ENCODE measurements around the gene PREX1. TPM values are rescaled to one million over a fixed set of nuclear protein-coding genes. Genes with fewer than 3 reads are reported as not detected.

The PREX1 gene
- total RNA-seq, 1 donor from 2014 or later, result 68.2 TPM

DNA sequence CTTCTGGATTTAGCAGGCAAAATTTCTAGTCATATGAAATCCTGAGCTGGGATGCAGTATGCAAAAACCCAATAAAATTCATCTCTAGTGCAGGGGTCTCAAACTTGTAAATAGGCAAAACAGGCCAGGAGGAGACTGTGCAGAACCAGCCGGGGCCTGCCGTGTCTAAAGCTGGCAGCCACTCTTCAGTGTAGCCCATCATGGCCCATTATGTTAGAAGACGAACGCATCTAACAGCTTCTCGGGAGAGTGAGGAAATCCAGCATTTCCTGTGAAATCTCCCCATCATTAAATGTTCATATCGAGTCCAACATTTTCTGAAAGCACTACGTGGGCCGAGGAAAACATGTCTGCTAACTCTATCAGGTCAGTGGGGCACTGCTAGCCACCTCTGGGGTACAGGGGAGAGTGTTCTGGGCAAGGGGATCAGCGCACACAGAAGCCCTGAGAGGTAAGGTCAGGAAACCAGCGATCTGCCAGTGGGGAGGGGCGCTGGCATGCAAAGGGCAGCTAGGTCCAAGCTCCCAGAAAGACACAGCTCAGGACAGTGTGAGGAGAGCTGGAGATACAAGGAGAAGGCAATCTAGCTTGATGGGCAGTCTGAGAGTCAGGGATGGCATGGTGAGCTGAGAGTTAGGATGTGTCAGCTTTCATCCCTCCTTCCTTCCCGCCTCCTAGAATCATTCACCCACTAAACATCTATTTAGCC is 144.2 kb downstream of the PREX1 start:
- Mint-ChIP-seq H3K4me3 (no peak overlapping the region), H3K27ac (peak overlapping the region; percentile 14), H3K36me3 (ENCODE audit: low read depth) (peaks cover 35% of the 10 kb centered on the region), H3K27me3 (ENCODE audit: insufficient read depth) (no peaks in the 10 kb centered on the region), H3K9me3 (no peaks in the 10 kb centered on the region), H3K4me1 (ENCODE audit: low read depth) (peaks cover 26% of the 10 kb centered on the region)
- intact Hi-C loops (cut with micrococcal nuclease), result no loop called here
- no peak for DNase-seq (ENCODE audit: low spot score)

DNA sequence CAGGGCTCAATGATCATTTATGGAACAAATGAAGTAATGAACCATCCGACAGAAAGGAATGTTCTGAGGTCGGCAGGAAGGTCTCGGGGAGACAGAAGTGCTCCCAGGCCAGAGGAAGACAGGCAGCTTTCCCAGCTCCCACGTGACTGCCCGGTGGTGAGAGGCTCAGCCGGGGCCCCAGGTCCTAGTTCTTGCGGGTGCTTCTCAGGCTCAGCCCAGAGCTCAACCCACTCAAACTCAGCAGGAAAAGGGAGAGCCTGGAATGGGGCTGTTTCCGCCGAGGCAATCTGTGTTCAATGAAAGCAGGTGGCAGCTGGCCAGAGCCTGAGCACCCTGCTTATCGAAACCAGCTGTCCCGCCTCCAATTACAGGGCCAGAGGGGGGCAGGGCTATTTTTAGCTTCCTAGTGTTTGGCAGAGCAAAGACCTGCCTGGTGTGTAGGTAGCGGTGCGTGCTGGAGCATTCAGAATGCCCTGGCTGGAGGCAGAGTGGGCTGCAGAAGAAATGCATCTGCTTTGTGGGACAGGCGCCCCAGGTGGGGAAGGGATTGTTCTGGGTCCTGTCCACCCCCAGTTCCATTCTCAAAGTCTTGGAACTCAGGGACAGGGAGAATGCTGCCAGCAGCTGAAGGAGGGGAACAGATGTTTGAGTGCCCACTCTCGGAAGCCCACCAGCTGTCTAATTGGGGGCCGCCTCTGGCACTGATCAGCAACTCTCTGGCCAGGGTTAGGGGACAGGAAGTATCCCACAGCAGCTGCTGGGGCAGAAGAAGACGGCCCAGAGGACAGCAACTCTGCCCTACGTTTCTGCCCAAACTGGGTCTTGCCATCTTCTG is 145.1 kb downstream of the PREX1 start:
- no peak for DNase-seq (ENCODE audit: low spot score)
- intact Hi-C loops (cut with micrococcal nuclease), result no loop called here
- peaks cover 21% of the 10 kb centered on the region for H3K4me1 Mint-ChIP-seq (ENCODE audit: low read depth)
- no peaks in the 10 kb centered on the region for H3K9me3 Mint-ChIP-seq
- H3K4me3 Mint-ChIP-seq, result no peak overlapping the region
- H3K27ac Mint-ChIP-seq, result peak overlapping the region; percentile 61
- H3K36me3 Mint-ChIP-seq (ENCODE audit: low read depth), result peaks cover 32% of the 10 kb centered on the region
- no peaks in the 10 kb centered on the region for H3K27me3 Mint-ChIP-seq (ENCODE audit: insufficient read depth)

GRCh38 chr20:48681873-48682426 is 145.8 kb downstream of the PREX1 start:
- Mint-ChIP-seq H3K4me3 (no peak overlapping the region), H3K27me3 (ENCODE audit: insufficient read depth) (no peaks in the 10 kb centered on the region), H3K9me3 (no peaks in the 10 kb centered on the region), H3K4me1 (ENCODE audit: low read depth) (peaks cover 13% of the 10 kb centered on the region), H3K27ac (no peak overlapping the region), H3K36me3 (ENCODE audit: low read depth) (peaks cover 31% of the 10 kb centered on the region)
- intact Hi-C loops (cut with micrococcal nuclease), result no loop called here
- DNase-seq (ENCODE audit: low spot score), result no peak

DNA sequence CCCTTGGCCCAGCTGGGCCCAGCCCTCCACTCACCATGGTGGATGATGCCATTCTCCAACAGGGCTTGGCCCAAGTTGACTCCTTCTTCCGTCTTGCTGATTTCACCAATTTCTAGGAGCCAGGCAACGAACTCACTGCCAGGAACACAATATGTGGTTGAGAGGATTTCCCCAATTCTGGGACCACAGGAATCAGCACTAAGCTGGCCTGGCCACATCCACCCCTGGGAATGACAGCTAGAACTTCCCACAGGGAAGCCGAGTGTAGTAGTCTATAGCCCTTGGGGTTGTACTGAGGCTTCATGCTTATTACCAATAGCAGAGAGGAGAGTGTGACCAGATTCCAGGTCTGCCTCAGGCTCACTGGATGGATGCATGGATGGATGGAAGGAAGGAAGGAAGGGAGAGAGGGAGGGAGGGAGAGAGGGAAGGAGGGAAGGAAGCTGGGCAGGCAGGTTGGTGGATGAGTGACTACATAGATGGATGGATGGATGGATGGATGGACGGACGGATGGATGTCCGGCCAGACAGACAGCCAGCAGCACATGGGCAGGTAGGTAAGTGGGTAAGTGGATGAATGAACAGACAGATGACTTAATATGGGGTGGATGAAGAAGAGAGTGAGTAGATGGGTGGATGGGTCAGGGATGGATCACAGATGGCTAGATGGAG is 146.5 kb downstream of the PREX1 start:
- no peak for DNase-seq (ENCODE audit: low spot score)
- peaks cover 12% of the 10 kb centered on the region for H3K4me1 Mint-ChIP-seq (ENCODE audit: low read depth)
- no peak overlapping the region for H3K27ac Mint-ChIP-seq
- no peaks in the 10 kb centered on the region for H3K27me3 Mint-ChIP-seq (ENCODE audit: insufficient read depth)
- H3K9me3 Mint-ChIP-seq, result no peaks in the 10 kb centered on the region
- H3K36me3 Mint-ChIP-seq (ENCODE audit: low read depth), result peaks cover 30% of the 10 kb centered on the region
- intact Hi-C loops (cut with micrococcal nuclease), result no loop called here
- H3K4me3 Mint-ChIP-seq, result no peak overlapping the region

DNA sequence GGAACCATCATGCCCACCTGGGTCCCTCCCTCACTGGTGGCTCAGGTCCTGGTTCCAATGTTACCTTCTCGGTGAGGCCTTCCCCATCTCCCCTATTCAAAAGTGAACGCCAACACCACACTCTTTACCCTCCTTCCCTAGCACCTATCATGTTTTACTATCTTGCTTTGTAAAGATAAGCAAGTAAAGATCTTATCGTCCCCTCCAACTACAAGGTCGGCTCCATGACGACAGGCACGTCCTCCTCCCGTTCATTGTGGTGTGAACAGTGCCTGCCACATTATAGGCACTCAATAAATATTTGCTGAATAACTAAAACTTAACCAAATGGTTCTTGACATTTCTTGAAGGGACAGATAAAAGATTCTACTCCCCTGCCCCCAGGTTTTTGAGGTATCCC is 147.1 kb downstream of the PREX1 start:
- Mint-ChIP-seq H3K9me3 (no peaks in the 10 kb centered on the region), H3K36me3 (ENCODE audit: low read depth) (peaks cover 32% of the 10 kb centered on the region), H3K4me3 (no peak overlapping the region), H3K27ac (no peak overlapping the region), H3K4me1 (ENCODE audit: low read depth) (peaks cover 12% of the 10 kb centered on the region), H3K27me3 (ENCODE audit: insufficient read depth) (no peaks in the 10 kb centered on the region)
- DNase-seq (ENCODE audit: low spot score), result no peak
- intact Hi-C loops (cut with micrococcal nuclease), result no loop called here

- Mint-ChIP-seq H3K4me3 (no peak overlapping the region), H3K9me3 (no peaks in the 10 kb centered on the region), H3K4me1 (ENCODE audit: low read depth) (peaks cover 6% of the 10 kb centered on the region), H3K27me3 (ENCODE audit: insufficient read depth) (no peaks in the 10 kb centered on the region), H3K36me3 (ENCODE audit: low read depth) (peaks cover 33% of the 10 kb centered on the region), H3K27ac (no peak overlapping the region)
- intact Hi-C loops (cut with micrococcal nuclease), result no loop called here
- no peak for DNase-seq (ENCODE audit: low spot score)
These were observed 148.2 kb downstream of the PREX1 start for GRCh38 chr20:48679599-48679998.

DNA sequence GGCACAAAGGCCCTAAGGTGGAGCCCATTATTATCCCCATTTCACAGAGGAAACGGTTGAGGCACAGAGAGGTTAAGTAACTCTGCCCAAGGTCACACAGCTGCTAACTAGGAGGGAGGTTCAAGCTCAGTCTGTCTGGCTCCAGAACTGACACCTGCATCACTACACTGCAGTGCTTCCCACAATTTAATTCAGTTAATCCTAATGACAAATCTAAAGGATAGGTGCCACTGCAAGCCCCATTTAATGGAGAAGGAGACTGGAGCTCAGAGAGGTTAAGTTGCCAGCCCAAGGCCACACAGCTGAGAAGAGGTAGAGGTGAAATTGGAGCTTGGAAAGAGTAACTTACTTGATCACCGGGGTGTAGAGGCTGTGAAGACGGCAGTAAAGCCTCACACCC is 148.8 kb downstream of the PREX1 start:
- intact Hi-C loops (cut with micrococcal nuclease), result no loop called here
- Mint-ChIP-seq H3K4me3 (no peak overlapping the region), H3K27ac (peak overlapping the region; percentile 72), H3K4me1 (ENCODE audit: low read depth) (peaks cover 6% of the 10 kb centered on the region), H3K27me3 (ENCODE audit: insufficient read depth) (no peaks in the 10 kb centered on the region), H3K9me3 (no peaks in the 10 kb centered on the region), H3K36me3 (ENCODE audit: low read depth) (peaks cover 27% of the 10 kb centered on the region)
- no peak for DNase-seq (ENCODE audit: low spot score)

- intact Hi-C loops (cut with micrococcal nuclease), result no loop called here
- Mint-ChIP-seq H3K27ac (peak overlapping the region; percentile 72), H3K4me3 (no peak overlapping the region), H3K36me3 (ENCODE audit: low read depth) (peaks cover 24% of the 10 kb centered on the region), H3K4me1 (ENCODE audit: low read depth) (peaks cover 5% of the 10 kb centered on the region), H3K27me3 (ENCODE audit: insufficient read depth) (no peaks in the 10 kb centered on the region), H3K9me3 (no peaks in the 10 kb centered on the region)
- no peak for DNase-seq (ENCODE audit: low spot score)
These were observed 149.4 kb downstream of the PREX1 start for GRCh38 chr20:48678421-48678820.

DNA sequence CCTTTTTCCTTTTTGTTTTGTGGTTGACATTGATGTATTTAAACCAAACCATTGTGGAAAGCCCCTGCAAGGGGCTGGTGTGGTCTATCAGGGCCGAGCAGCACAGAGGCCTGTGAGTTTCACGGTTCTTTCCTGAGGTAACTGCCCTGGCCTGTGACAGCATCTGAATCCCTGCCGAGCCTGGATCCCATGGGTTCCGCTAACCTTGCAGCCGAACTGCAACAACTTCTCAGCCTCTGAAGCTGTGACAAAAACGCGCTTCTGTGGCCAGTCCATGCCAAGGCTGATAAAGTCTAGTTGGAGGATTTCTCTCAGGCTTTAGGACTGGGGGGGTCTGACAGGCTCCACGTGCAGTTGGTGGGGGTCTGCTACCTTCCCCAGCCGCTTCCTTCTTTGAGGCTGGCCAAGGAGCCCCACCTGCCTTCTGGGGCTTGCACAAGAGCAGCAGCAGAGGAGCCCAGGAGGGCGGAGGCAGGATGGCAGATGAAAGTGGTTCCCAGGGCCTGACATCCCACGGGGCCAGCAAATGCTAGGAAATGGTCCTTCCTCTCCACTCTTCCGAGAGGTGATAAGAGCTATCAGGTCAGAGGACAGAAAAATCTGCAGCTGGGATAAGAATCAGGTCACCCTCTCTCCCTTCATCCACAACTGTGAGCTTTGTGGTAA is 150.9 kb downstream of the PREX1 start:
- no peaks in the 10 kb centered on the region for H3K9me3 Mint-ChIP-seq
- peaks cover 8% of the 10 kb centered on the region for H3K4me1 Mint-ChIP-seq (ENCODE audit: low read depth)
- H3K27me3 Mint-ChIP-seq (ENCODE audit: insufficient read depth), result no peaks in the 10 kb centered on the region
- no peak for DNase-seq (ENCODE audit: low spot score)
- intact Hi-C loops (cut with micrococcal nuclease), result no loop called here
- no peak overlapping the region for H3K4me3 Mint-ChIP-seq
- H3K27ac Mint-ChIP-seq, result no peak overlapping the region
- peaks cover 30% of the 10 kb centered on the region for H3K36me3 Mint-ChIP-seq (ENCODE audit: low read depth)

DNA sequence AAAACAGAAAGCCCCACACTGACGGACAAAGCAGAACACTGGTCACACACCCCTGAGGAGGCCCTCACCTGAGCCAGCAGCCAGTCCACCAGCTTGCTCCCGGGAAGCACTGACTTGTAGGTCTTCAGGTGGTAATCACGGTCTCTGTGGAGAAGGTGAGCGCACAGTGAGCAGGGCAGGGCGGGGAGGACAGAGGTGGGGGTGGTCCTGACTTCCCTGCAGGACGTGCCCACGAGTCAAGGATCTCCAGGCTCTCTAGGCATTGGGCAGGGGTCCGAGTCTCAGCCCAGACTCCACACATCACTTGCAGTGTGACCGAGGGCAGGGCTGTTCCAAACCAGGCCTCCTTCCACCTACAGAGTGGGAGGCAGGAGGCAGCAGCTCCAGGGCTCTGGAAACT is 151.7 kb downstream of the PREX1 start:
- Mint-ChIP-seq H3K4me1 (ENCODE audit: low read depth) (peaks cover 8% of the 10 kb centered on the region), H3K9me3 (no peaks in the 10 kb centered on the region), H3K27me3 (ENCODE audit: insufficient read depth) (no peaks in the 10 kb centered on the region), H3K36me3 (ENCODE audit: low read depth) (peaks cover 37% of the 10 kb centered on the region), H3K27ac (no peak overlapping the region), H3K4me3 (no peak overlapping the region)
- intact Hi-C loops (cut with micrococcal nuclease), result no loop called here
- no peak for DNase-seq (ENCODE audit: low spot score)

GRCh38 chr20:48674461-48674860 is 153.3 kb downstream of the PREX1 start:
- DNase-seq (ENCODE audit: low spot score), result no peak
- H3K4me3 Mint-ChIP-seq, result no peak overlapping the region
- H3K4me1 Mint-ChIP-seq (ENCODE audit: low read depth), result peaks cover 8% of the 10 kb centered on the region
- no peaks in the 10 kb centered on the region for H3K9me3 Mint-ChIP-seq
- intact Hi-C loops (cut with micrococcal nuclease), result no loop called here
- peaks cover 38% of the 10 kb centered on the region for H3K36me3 Mint-ChIP-seq (ENCODE audit: low read depth)
- H3K27me3 Mint-ChIP-seq (ENCODE audit: insufficient read depth), result no peaks in the 10 kb centered on the region
- H3K27ac Mint-ChIP-seq, result no peak overlapping the region

DNA sequence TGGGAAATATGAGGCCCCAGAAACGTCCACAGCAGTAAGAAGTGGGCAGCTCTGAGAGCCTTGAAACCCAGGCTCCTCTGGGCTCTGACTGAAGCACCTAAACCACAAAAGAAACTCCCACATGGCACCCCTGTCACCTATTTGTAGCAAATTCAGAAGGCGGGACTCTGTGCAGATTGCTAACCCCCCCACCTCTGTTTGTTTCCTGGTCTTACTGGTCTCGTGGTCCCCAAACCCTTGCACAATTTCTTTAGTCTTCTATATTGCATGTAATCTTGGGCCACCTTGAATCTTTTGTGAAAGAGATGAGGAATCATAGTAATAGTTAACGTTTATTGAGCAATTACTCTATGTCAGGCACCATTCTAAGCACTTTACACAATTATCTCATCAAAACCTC is 154.3 kb downstream of the PREX1 start:
- Mint-ChIP-seq H3K27me3 (ENCODE audit: insufficient read depth) (no peaks in the 10 kb centered on the region), H3K9me3 (no peaks in the 10 kb centered on the region), H3K27ac (peak overlapping the region; percentile 42), H3K36me3 (ENCODE audit: low read depth) (peaks cover 41% of the 10 kb centered on the region), H3K4me1 (ENCODE audit: low read depth) (peaks cover 8% of the 10 kb centered on the region), H3K4me3 (no peak overlapping the region)
- intact Hi-C loops (cut with micrococcal nuclease), result no loop called here
- DNase-seq (ENCODE audit: low spot score), result no peak
